Measurements from ENCODE around the gene HDGFL2.
A peak's percentile ranks its signal among the peaks of the same experiment; 100 is the strongest.

Gene HDGFL2

GRCh38 chr19:4471403-4472173 is 509 bp upstream of the HDGFL2 start:
- DNase-seq: peak; percentile 100

GRCh38 chr19:4473011-4473762 is 1.1 kb downstream of the HDGFL2 start:
- no peak for DNase-seq

GRCh38 chr19:4473763-4474513 is 1.8 kb downstream of the HDGFL2 start:
- peak; percentile 11 for DNase-seq

- DNase-seq: peak; percentile 79
Observed at GRCh38 chr19:4474514-4475022, 2.5 kb downstream of the HDGFL2 start.

- no peak for DNase-seq
Observed at GRCh38 chr19:4477034-4477801, 5.1 kb downstream of the HDGFL2 start.

- no peak for DNase-seq
Observed at GRCh38 chr19:4482721-4483364, 10.7 kb downstream of the HDGFL2 start.

GRCh38 chr19:4483385-4483784 is 11.3 kb downstream of the HDGFL2 start:
- DNase-seq: no peak

- no peak for DNase-seq
Observed at GRCh38 chr19:4487572-4487971, 15.5 kb downstream of the HDGFL2 start.

- DNase-seq: no peak
Observed at GRCh38 chr19:4488496-4488895, 16.4 kb downstream of the HDGFL2 start.

GRCh38 chr19:4491446-4491845 is 19.3 kb downstream of the HDGFL2 start:
- DNase-seq: no peak

- no peak for DNase-seq
Observed at GRCh38 chr19:4492337-4493103, 20.4 kb downstream of the HDGFL2 start.

GRCh38 chr19:4493104-4493928 is 21.2 kb downstream of the HDGFL2 start:
- DNase-seq: no peak

GRCh38 chr19:4493929-4494690 is 22.0 kb downstream of the HDGFL2 start:
- no peak for DNase-seq

GRCh38 chr19:4494691-4495064 is 22.6 kb downstream of the HDGFL2 start:
- DNase-seq: no peak

GRCh38 chr19:4495471-4495870 is 23.4 kb downstream of the HDGFL2 start:
- DNase-seq: no peak

GRCh38 chr19:4496304-4496703 is 24.2 kb downstream of the HDGFL2 start:
- no peak for DNase-seq

GRCh38 chr19:4497770-4498389 is 25.8 kb downstream of the HDGFL2 start:
- DNase-seq: no peak

GRCh38 chr19:4498694-4499093 is 26.6 kb downstream of the HDGFL2 start:
- DNase-seq: no peak

GRCh38 chr19:4499318-4499717 is 27.2 kb downstream of the HDGFL2 start:
- no peak for DNase-seq
